GM19023 (cell line): ENCODE measurements around the gene GNPDA1.
A peak's percentile ranks its signal among the peaks of the same experiment; 100 is the strongest.

ENCODE experiments used
- ATAC-seq: cut with Tn5 transposase; IDR thresholded peaks from one replicate; pipeline ENCODE4 v1.9.1; 2021; ENCODE audit warnings: mild to moderate bottlenecking, moderate library complexity; ENCODE audit not compliant: unreplicated experiment

Gene GNPDA1

GRCh38 chr5:141958546-141959172 is 54.2 kb downstream of the GNPDA1 start:
- ATAC-seq: no peak

DNA sequence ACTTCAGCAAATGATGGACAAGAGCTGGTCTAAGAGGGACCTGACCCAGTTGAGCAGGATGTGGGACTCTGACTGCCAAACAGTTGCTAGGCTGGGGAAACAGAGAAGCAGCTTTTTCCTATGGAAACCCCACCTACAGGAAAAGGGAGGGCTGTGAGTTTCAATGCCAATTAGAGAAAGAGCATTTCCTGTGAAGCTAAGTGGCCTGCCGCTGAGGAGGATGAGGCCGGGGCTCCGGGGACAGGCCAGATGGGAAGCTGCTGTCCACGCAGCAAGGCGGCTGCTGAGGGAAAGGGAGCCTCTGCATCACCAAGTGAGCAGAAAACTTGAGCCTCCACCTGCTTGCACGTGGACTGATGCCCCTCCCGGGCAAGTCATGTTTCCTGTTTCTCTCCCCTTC is 54.7 kb downstream of the GNPDA1 start, which contains the start of gene PCDH12:
Gene PCDH12 (minus strand): TSS at position 90 of the 400 bp plus-strand sequence. CDS start 351 bp downstream, outside the sequence.
- no peak for ATAC-seq

DNA sequence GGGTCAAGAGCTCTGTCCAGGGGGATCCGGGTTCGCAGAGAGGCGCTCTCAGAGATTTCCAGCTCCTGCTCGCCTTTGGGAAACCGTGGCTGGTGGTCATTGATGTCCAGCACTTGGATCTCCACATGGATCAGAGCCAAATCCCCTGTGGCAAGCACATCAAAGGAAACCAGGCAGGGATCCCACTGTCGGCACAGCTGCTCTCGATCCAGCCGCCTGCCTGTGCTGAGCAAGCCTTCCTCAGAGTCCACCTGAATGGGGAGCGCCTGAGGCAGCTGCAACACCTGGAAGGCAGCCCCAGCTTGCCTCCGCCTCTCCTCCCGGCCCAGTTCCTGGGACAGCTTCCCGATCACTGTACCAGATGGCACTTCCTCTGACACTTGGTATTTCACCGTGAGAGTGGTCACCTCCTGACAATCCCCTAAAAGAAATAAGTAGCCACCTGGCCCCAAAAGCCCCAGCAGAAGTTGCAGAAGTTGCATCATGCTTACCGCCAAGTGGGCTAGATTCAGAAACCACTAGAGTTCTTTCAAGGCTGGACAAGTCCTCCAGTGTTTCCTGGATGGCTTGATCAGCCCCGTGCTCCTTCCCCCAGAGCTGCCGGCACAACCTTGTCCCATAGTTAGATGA is 55.3 kb downstream of the GNPDA1 start:
- no peak for ATAC-seq

DNA sequence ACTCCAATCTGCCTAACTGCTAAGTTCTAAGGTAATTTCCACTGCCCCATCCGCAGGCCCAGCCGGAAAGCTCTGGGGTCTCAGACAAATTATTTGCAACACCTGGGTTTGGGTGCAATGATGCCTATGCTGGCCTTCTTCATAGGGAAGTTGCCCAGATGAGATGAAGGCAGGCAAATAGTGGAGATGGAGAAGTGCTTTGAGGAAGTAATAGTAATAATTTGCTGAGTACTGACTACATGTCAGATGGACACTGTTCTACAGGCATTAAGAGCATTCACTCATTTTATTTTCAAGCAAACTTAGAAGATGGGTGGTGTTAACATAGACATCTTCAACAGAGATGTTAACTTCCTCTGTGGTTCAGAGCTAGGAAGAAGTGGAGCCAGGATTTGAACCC is 58.6 kb downstream of the GNPDA1 start:
- no peak for ATAC-seq

DNA sequence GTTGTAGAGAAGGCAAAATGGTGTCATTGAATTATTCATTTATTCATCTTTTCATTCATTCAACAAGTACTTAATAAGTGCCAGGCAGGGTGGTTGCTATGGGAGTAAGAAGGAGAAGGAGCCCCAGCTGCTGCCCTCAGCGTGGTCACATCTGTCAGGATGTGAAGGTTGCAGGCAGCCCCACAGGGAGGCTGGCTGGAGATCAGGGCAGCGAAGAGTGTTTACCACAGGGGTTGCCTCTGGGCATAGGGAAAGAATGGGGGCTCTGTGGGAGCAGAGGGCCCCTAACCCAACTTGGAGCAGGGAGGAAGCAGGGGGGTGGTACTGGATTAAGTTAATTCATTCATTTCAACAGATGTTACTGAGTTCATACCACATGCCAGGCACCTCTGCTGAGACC is 60.8 kb downstream of the GNPDA1 start:
- ATAC-seq: no peak

DNA sequence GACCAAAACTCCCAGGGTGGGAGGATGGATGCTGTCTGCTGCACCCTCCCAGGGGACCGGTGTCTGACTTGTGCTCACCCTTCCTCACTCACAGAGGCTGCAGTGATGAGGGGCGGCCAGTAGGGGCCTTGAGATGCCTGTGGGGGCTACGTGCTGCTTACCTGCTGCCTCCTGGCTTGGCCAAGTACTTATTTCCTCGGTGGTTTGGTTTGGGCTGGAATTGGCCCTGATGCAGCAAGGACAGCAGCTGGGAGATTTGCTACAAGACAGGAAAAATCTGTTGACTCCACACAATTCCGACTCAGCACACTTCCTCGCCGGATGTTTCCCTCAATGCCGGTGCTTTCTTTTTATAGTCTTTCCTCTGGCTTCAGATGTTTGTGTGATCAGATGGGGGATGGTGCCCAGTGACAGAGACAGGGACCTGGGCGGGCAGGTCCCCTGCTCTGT is 61.5 kb downstream of the GNPDA1 start:
- peak; percentile 64 for ATAC-seq
